ENCODE data around the gene ELAC2.

The ELAC2 gene

GRCh38 chr17:13024016-13024415 is 6.2 kb upstream of the ELAC2 start:
- DNase-seq (ENCODE audit: low read depth) = no peak

- DNase-seq (ENCODE audit: low read depth) = peak; percentile 49
These were observed 759 bp downstream of the ELAC2 start for GRCh38 chr17:13016881-13017654.

DNA sequence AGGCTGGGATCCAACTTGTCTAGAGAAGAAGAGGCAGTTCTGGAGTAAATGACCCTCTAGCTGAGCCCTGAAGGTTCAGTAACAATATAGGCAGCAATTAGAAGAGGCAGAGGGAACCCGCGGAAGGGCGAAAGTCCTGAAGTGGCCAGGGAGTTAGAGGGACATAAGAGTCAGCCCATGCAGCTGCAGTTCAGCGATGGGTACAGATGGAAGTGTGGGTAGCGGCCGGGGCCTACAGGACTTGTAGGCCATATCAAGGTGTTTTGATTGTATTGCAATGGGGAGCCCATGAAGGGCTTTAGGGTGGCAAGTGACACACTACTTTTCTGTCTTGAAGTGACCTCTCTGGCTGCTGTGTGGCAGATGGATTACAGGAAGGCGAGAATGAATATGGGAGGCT is 3.0 kb downstream of the ELAC2 start:
- no peak for DNase-seq (ENCODE audit: low read depth)

- DNase-seq (ENCODE audit: low read depth) = no peak
These were observed 6.9 kb downstream of the ELAC2 start for GRCh38 chr17:13010959-13011358.

GRCh38 chr17:13008461-13008860 is 9.4 kb downstream of the ELAC2 start:
- no peak for DNase-seq (ENCODE audit: low read depth)

GRCh38 chr17:13005530-13005929 is 12.3 kb downstream of the ELAC2 start:
- no peak for DNase-seq (ENCODE audit: low read depth)

DNA sequence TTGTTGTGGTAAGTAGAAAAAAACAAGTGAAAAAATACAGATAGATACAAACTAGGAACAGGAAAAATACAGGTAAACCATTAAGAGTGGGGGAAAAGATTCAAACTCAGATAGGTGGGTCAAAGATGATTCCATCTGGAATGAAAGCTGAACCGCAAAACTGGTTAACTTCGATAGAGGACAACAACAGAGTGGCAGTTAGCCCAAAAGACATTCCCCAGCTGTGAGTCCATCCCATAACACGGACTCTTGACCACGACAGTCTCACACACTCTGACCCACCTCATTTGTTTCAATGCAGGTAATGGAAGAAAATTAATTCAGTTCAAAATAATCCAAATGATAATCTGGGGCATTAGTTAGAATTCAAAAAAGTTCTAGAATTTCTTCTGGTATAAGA is 13.5 kb downstream of the ELAC2 start:
- no peak for DNase-seq (ENCODE audit: low read depth)

GRCh38 chr17:13003927-13004326 is 13.9 kb downstream of the ELAC2 start:
- DNase-seq (ENCODE audit: low read depth) = no peak

DNA sequence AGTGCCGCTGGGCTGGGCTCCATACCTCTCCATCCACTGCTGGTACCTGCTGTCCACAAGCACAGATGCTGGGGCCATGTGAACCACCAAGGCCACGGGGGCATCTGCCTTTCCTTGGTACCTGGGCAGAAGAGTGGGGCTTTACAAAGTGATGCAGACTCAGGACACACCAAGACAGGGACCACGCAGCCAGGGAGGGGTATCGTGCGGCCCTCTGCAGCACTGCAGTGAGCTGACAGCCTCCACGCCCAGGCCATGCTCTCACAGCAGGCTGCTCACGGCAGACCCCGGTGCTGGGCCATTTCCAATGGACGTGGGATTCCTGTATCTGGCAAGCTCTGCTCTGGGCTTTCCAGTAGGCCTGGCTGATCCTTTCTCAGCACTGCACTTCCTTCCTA is 14.4 kb downstream of the ELAC2 start:
- no peak for DNase-seq (ENCODE audit: low read depth)

- peak; percentile 61 for DNase-seq (ENCODE audit: low read depth)
These were observed 14.9 kb downstream of the ELAC2 start for GRCh38 chr17:13002761-13003453.

DNA sequence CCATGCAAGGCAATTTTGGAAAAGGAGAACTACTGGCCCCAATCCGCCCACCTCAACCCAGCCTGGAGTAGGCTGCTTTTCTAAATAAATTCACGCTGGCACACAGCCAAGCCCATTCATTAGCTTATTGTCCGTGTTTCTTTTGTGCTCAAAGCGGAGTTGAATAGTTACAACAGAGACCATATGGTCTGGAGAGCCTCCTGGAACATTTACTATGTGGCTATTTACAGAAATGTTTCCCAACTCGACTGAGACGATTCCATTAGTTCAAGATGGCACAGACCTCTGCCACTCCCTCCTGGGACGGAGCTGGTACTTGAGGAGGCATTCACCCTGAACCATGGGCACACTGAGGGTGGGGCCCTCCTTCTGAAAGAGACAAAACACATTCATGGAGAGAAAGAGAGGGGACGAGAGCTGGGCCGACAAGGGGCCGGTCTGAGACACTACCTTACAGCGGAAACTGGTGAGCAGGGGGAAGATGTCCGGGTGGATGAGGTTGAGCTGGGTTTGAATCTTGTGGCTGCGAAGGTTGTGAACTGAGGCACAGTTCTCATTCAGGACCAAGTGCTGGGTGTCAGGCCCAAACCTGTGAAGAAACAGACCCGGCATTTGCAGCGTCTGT is 15.7 kb downstream of the ELAC2 start:
- no peak for DNase-seq (ENCODE audit: low read depth)

DNA sequence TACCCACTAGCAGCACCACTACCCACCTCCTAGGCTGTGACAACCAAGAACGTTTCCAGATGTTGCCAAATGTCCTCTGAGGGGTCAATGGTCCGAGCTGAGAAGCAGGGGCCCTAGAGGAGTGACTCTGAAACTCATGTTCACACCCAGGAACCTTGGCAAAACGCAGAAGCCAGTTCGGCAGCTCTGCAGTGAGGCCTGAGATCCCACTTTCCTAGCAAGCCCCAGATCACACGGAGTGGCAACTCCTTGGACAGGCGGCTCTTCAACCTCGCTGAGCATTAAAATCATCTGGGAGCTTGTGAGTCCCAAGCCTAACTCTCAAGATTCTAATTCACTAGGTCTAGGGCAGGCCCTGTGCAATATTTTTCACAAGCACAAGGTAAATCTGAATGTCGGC is 17.3 kb downstream of the ELAC2 start:
- DNase-seq (ENCODE audit: low read depth) = no peak

DNA sequence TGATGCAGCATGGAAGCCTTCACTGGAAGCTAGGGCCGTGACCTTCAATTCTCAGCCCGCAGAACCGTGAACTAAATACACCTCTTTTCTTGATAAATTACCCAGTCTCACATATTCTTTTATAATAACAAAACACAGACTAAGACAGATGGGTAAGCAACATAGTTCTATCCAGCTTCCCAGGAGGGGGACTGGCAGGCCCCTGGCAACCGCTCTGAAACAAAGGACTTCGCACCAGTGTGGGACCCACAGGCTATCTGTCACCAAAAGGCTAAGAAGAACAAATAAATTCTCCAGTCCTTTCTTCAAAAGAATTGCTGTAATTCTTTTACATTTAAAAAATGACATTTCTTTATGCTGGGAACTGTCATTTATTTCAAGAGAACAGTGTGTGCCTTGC is 19.0 kb downstream of the ELAC2 start:
- no peak for DNase-seq (ENCODE audit: low read depth)

DNA sequence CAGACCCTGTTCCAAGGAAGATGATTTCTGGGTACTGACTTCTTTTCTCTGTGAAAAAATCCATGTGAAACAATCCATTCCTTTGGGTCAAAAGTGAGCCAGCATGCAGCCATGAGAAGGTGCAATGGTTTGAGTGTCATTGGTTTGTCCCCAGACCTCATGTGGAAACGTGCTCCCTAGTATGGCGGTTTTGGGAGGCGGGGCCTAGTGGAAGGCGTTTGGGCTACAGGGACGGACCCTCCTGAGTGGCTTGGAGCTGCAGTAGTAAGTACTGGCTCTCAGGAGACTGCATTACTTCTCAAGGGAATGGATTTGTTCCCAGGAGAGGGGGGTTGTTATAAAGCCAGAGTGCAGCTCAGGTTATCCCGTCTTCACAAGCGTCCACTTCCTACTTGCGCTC is 19.4 kb downstream of the ELAC2 start:
- no peak for DNase-seq (ENCODE audit: low read depth)

GRCh38 chr17:12996941-12997340 is 20.9 kb downstream of the ELAC2 start:
- DNase-seq (ENCODE audit: low read depth) = no peak

- DNase-seq (ENCODE audit: low read depth) = no peak
These were observed 21.5 kb downstream of the ELAC2 start for GRCh38 chr17:12996357-12996756.

GRCh38 chr17:12995896-12996295 is 21.9 kb downstream of the ELAC2 start:
- DNase-seq (ENCODE audit: low read depth) = no peak

DNA sequence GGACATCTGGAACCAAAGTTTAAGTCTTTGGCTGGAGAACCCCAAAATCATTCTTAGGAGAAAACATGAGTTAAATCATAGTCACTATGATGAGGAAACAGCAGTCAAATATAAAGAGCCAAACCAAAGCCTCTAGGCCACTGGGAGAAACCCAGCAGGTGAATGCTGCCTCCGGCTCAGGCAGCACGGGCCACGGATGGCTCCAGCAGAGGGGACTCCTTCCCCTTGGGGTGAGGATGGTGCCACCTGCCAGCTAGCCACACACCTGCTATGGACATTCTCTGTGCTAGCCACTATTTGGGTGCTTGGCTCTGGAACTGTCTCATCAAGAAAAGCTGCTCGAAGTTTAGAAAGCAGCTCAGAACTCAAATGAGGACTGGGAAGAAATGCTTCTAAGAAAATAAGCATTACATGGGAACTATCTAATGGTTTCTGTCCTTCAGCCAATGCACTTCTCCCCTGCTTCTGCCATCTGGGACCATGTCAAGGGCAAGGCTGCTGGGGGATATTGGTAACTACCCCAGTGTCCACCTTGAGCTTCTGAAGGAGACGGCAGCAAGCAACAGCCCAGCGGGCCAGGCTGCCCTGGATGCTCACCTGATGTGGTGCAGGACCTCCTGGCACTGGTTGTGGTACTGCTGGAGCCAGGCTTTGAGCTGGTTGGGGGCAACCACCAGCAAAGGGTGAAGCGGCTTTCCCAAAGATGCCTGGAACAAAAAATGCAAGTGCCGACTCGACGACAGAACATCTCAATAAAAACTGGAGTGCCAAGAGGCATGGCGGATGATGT is 22.5 kb downstream of the ELAC2 start:
- DNase-seq (ENCODE audit: low read depth) = no peak

- no peak for DNase-seq (ENCODE audit: low read depth)
These were observed 23.3 kb downstream of the ELAC2 start for GRCh38 chr17:12994341-12995074.

DNA sequence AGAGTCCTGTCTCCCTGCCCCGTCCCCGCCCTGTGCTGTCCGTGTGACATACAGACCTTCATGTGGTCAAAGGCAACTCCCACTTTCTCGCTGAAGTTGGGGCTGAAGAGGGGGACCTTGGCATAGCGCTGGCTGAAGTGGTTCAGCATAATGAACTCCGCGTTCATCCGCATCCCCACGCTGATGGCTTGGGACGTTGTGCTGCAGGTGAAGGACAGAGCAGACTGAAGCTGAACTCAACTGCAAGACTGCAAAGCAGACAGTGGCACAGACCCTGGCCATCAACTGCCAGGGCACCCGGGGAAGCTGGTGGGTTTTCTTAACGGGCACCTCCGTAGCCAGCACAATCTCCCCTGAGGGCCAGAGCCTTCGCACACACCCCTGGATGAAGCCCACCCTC is 24.2 kb downstream of the ELAC2 start:
- DNase-seq (ENCODE audit: low read depth) = no peak

GRCh38 chr17:12992676-12993075 is 25.2 kb downstream of the ELAC2 start:
- DNase-seq (ENCODE audit: low read depth) = no peak

GRCh38 chr17:12990926-12991325 is 26.9 kb downstream of the ELAC2 start:
- DNase-seq (ENCODE audit: low read depth) = no peak
